NCI-H1930 (cell line): ENCODE results near the gene GPR33.
A peak's percentile ranks its signal among the peaks of the same experiment; 100 is the strongest.
"Not testable (repeated sequence)": the region's sequence is repeated elsewhere in the genome, so short reads cannot be mapped to it uniquely, and the experiment has no call there.

Source experiments
- DNase-seq, 2 experiments: peaks; one replicate each; lab custom pipeline; 2025; lab: John Stamatoyannopoulos, UW

The GPR33 gene

GRCh38 chr14:31457665-31458659 lies 29.9 kb downstream of the GPR33 start:
- DNase-seq: no peak

- peak; percentile 93 to 97 for DNase-seq
These were observed 30.8 kb downstream of the GPR33 start, which contains the start of gene DTD2 for GRCh38 chr14:31456841-31457664. Gene DTD2 (minus strand): TSS chr14:31457506. CDS start chr14:31457393, 113 bp downstream.

- no peak for DNase-seq
These were observed 37.7 kb downstream of the GPR33 start for GRCh38 chr14:31449971-31450610.

- DNase-seq: no peak
These were observed 38.7 kb downstream of the GPR33 start for GRCh38 chr14:31449136-31449535.

GRCh38 chr14:31445703-31446102 lies 42.1 kb downstream of the GPR33 start:
- no peak for DNase-seq

- no peak for DNase-seq
These were observed 45.6 kb downstream of the GPR33 start for GRCh38 chr14:31442284-31442683.

GRCh38 chr14:31441273-31442111 lies 46.3 kb downstream of the GPR33 start:
- DNase-seq: no peak

GRCh38 chr14:31440280-31440679 lies 47.6 kb downstream of the GPR33 start:
- no peak for DNase-seq

- DNase-seq: no peak
These were observed 48.3 kb downstream of the GPR33 start for GRCh38 chr14:31439561-31439960.

- DNase-seq: not testable (repeated sequence)
These were observed 50.7 kb downstream of the GPR33 start for GRCh38 chr14:31437045-31437691.

GRCh38 chr14:31435276-31435675 lies 52.6 kb downstream of the GPR33 start:
- no peak for DNase-seq
